H1 (cell line): ENCODE data around the gene FKRP.

Experiments
- CHD2 ChIP-seq: IDR thresholded peaks from 2 replicates; pipeline ENCODE4 v1.6.1; 2012; ENCODE audit warnings: low read length, improper control_type of control experiment
- JUND ChIP-seq: IDR thresholded peaks from 2 replicates; pipeline ENCODE4 v1.6.1; 2011; ENCODE audit warnings: mild to moderate bottlenecking, improper control_type of control experiment, low read length
- PHF8 ChIP-seq: fragments of 200-600 bp; sonication (generic); conservative IDR thresholded peaks from 2 replicates; pipeline ENCODE4 v1.7.1; 2012; ENCODE audit warnings: low read depth, mild to moderate bottlenecking, inconsistent platforms, low read length, moderate library complexity
- POLR2A ChIP-seq, 2 experiments: IDR thresholded peaks; 1 replicate in 1 of 2; 2 replicates in 1 of 2; pipeline ENCODE4 v1.6.1; 2011; ENCODE audit warnings: low read depth in 2 of 2, low read length in 2 of 2, mild to moderate bottlenecking in 2 of 2; ENCODE audit errors: control extremely low read depth in 1 of 2
- POLR2AphosphoS5 ChIP-seq: IDR thresholded peaks from 2 replicates; pipeline ENCODE4 v1.6.1; 2011; ENCODE audit warnings: low read depth, low read length
- RNF2 ChIP-seq: fragments of 200-900, 300-1000 bp; sonication (generic); IDR thresholded peaks from 2 replicates; pipeline ENCODE4 v1.7.1; 2016; ENCODE audit warnings: borderline replicate concordance, low read depth, mild to moderate bottlenecking, antibody characterized with exemption, low read length; ENCODE audit not compliant: poor library complexity, severe bottlenecking; ENCODE audit errors: missing control alignments
- SUZ12 ChIP-seq: fragments of 200-600 bp; sonication (generic); IDR thresholded peaks from 2 replicates; pipeline ENCODE4 v1.6.1; 2012; ENCODE audit warnings: mild to moderate bottlenecking, inconsistent platforms, low read length, moderate library complexity, mixed read lengths
- TF ChIP-seq, protein P1 (sequence below): IDR thresholded peaks from 2 replicates; pipeline ENCODE4 v1.6.1; 2012; ENCODE audit warnings: inconsistent platforms
- TF ChIP-seq, protein P2 (sequence below), 3 experiments: IDR thresholded peaks; 1 replicate in 2 of 3; 2 replicates in 1 of 3; pipeline versions ENCODE4 v1.5.1 to v1.6.1; 2011; ENCODE audit warnings: low read length in 3 of 3, mild to moderate bottlenecking in 3 of 3, inconsistent platforms in 2 of 3, low read depth in 1 of 3, moderate library complexity in 1 of 3; ENCODE audit not compliant: insufficient read depth in 1 of 3; ENCODE audit errors: control extremely low read depth in 1 of 3
- TF ChIP-seq, protein P3 (sequence below): IDR thresholded peaks from 2 replicates; pipeline ENCODE4 v1.6.1; 2011; ENCODE audit warnings: low read depth, mild to moderate bottlenecking, low read length; ENCODE audit not compliant: insufficient read depth
- TF ChIP-seq, protein P4 (sequence below): IDR thresholded peaks from 2 replicates; pipeline ENCODE4 v1.6.1; 2012; ENCODE audit warnings: inconsistent platforms

DNA sequence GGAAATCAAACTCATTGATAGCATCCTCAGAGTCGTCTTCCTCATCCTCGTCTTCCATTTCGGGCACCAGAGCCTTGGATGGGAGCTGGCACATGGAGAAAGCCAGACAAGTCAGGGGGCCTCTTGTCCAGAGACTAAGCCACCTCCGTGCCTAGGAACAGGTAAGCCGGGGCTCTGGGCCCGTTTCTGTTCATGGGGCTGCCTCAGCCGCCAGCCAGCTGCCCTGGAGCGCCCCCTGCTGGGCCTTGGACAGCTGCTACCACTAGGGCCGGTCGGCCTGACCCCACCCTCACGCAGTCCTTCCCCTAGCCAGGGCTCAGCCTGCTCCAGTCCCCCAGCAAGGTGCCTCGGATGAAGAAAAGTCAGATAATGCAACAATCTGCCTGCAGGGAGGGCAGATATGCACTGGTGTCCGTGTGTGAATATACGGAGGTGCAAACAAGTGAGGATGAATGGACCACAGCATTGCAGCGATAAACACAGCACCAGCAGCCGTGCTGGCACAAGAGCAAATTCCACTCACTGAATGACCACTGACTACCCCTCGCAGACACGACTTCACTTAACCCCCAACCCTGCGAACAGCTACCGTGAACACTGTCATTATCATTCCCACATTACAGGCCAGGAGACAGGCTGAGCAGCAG lies 17.0 kb upstream of the FKRP start:
- TF ChIP-seq POLR2A (IDR thresholded peaks at IDR 0.05; ENCODE audit: control extremely low read depth in 1 of 2, low read depth in 2 of 2, low read length in 2 of 2) (no peak; a peak in 1 of 3 replicates), JUND (no peak), POLR2AphosphoS5 (no peak), RNF2 (no peak), CHD2 (peak; percentile 23; the same call in 1 of the 2 replicates), PHF8 (no peak), SUZ12 (no peak)
- TF ChIP-seq, protein P1, sequence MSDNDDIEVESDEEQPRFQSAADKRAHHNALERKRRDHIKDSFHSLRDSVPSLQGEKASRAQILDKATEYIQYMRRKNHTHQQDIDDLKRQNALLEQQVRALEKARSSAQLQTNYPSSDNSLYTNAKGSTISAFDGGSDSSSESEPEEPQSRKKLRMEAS = no peak
- TF ChIP-seq, protein P2, sequence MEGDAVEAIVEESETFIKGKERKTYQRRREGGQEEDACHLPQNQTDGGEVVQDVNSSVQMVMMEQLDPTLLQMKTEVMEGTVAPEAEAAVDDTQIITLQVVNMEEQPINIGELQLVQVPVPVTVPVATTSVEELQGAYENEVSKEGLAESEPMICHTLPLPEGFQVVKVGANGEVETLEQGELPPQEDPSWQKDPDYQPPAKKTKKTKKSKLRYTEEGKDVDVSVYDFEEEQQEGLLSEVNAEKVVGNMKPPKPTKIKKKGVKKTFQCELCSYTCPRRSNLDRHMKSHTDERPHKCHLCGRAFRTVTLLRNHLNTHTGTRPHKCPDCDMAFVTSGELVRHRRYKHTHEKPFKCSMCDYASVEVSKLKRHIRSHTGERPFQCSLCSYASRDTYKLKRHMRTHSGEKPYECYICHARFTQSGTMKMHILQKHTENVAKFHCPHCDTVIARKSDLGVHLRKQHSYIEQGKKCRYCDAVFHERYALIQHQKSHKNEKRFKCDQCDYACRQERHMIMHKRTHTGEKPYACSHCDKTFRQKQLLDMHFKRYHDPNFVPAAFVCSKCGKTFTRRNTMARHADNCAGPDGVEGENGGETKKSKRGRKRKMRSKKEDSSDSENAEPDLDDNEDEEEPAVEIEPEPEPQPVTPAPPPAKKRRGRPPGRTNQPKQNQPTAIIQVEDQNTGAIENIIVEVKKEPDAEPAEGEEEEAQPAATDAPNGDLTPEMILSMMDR (IDR thresholded peaks at IDR 0.05; ENCODE audit: control extremely low read depth in 1 of 3, insufficient read depth in 1 of 3, low read depth in 1 of 3, low read length in 3 of 3) = peak; percentile 81 to 90 (median 89)
- TF ChIP-seq, protein P3, sequence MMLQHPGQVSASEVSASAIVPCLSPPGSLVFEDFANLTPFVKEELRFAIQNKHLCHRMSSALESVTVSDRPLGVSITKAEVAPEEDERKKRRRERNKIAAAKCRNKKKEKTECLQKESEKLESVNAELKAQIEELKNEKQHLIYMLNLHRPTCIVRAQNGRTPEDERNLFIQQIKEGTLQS = no peak
- TF ChIP-seq, protein P4, sequence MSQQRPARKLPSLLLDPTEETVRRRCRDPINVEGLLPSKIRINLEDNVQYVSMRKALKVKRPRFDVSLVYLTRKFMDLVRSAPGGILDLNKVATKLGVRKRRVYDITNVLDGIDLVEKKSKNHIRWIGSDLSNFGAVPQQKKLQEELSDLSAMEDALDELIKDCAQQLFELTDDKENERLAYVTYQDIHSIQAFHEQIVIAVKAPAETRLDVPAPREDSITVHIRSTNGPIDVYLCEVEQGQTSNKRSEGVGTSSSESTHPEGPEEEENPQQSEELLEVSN = no peak
